ENCODE data around the gene GPAM. TPM values are rescaled to one million over a fixed set of nuclear protein-coding genes. Genes with fewer than 3 reads are reported as not detected.
A peak's percentile ranks its signal among the peaks of the same experiment; 100 is the strongest.

The GPAM gene
- total and polyA plus RNA-seq, 4 donors = 35.5 to 214 (median 147) TPM

DNA sequence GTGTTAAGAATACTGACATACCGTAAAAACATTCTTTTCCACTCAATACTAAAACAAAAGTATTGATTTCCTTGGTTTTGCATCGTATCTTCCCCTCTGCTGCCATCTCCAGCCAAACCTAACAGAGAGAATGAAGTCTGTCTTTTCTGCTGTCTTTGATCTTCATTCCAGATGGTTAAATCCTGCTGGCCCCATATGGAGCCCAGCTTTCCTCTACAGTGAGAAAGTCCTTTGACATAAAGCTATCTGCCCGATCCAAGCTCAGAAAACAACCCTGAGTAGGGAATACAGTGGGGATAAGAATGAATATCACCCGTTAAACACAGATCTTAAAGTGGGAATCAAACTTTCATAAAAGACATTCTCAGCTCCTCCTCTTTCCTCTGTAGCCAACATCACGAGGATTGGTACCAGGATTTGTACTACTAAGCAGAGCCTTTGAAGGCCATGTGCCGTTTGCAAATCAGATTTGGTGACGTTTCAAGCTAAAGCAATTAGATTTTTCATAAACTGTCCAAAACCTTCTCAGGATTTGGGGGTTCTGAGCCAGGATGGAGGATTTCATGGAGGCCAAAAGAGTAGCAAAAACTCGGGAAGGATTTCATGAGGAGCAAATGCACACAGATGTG, 30.8 kb upstream of the GPAM start:
- WGBS = 30% methylated on average over 8 of the region's 8 CpGs

DNA sequence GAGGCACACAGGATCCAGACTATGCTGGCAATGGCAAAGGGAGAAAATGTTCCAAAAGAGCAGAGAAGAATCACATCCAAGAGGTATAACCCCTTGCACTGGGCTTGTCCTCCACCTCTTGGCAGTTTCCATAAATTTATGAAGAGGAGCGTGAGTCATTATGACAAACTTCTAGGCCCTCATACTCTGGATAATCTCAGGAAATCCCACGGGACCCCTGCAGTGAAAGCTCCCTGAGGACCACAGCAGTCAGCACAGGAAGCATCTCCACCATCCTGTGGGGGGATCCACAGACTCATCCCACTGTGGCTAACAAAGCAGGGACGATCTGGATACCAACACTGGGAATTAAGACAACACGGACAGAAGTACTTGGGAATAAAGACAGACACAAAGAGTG, 30.3 kb upstream of the GPAM start:
- 25% methylated on average over 4 of the region's 4 CpGs for WGBS
- H3K4me1 ChIP-seq (ENCODE audit: control insufficient read depth in 4 of 4, insufficient read depth in 4 of 4, low read length in 3 of 4) = peaks cover 0 to 80% (median 58%) of the 10 kb centered on the region in 4 donors
- no peaks in the 10 kb centered on the region for H3K9me3 ChIP-seq (ENCODE audit: control insufficient read depth in 4 of 4, low read length in 3 of 4)
- DNase-seq (ENCODE audit: low spot score) = no peak
- H3K9ac ChIP-seq (ENCODE audit: low read depth in 1 of 2, low read length in 2 of 2) = peak overlapping the region; percentile 53 to 98
- TF ChIP-seq, protein P1, sequence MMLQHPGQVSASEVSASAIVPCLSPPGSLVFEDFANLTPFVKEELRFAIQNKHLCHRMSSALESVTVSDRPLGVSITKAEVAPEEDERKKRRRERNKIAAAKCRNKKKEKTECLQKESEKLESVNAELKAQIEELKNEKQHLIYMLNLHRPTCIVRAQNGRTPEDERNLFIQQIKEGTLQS (IDR thresholded peaks at IDR 0.05) = peak; percentile 13
- TF ChIP-seq JUND (IDR thresholded peaks at IDR 0.05) = no peak
- H3K4me3 ChIP-seq (ENCODE audit: low read depth in 1 of 3, low read length in 3 of 3) = peak overlapping the region; percentile 60 to 91 (median 82)
- H3K36me3 ChIP-seq (ENCODE audit: control insufficient read depth in 4 of 4, insufficient read depth in 3 of 4, low read depth in 1 of 4, low read length in 3 of 4) = peaks cover 0 to 4% (median 0%) of the 10 kb centered on the region in 4 donors
- no peaks in the 10 kb centered on the region for H3K27me3 ChIP-seq (ENCODE audit: control insufficient read depth in 4 of 4, insufficient read depth in 4 of 4, low read length in 3 of 4)
- peak overlapping the region; percentile 90 to 91 for H3K27ac ChIP-seq (ENCODE audit: low read depth in 1 of 2, low read length in 2 of 2)

More for the DNA sequence above, 30.8 kb upstream of the GPAM start:
- Histone ChIP-seq H3K4me3 (ENCODE audit: low read depth in 1 of 3, low read length in 3 of 3) (peak overlapping the region; percentile 60 to 91 (median 82)), H3K27me3 (ENCODE audit: control insufficient read depth in 4 of 4, insufficient read depth in 4 of 4, low read length in 3 of 4) (no peaks in the 10 kb centered on the region), H3K9me3 (ENCODE audit: control insufficient read depth in 4 of 4, low read length in 3 of 4) (no peaks in the 10 kb centered on the region), H3K27ac (ENCODE audit: low read depth in 1 of 2, low read length in 2 of 2) (peak overlapping the region; percentile 90 to 91), H3K9ac (ENCODE audit: low read depth in 1 of 2, low read length in 2 of 2) (peak overlapping the region; percentile 53 to 98), H3K36me3 (ENCODE audit: control insufficient read depth in 4 of 4, insufficient read depth in 3 of 4, low read depth in 1 of 4, low read length in 3 of 4) (peaks cover 0 to 4% (median 0%) of the 10 kb centered on the region in 4 donors), H3K4me1 (ENCODE audit: control insufficient read depth in 4 of 4, insufficient read depth in 4 of 4, low read length in 3 of 4) (peaks cover 4 to 82% (median 60%) of the 10 kb centered on the region in 4 donors)
- TF ChIP-seq GABPA (IDR thresholded peaks at IDR 0.05 in 1 of 2, conservative IDR thresholded peaks at IDR 0.05 in 1 of 2) = no peak
- TF ChIP-seq, protein P2, sequence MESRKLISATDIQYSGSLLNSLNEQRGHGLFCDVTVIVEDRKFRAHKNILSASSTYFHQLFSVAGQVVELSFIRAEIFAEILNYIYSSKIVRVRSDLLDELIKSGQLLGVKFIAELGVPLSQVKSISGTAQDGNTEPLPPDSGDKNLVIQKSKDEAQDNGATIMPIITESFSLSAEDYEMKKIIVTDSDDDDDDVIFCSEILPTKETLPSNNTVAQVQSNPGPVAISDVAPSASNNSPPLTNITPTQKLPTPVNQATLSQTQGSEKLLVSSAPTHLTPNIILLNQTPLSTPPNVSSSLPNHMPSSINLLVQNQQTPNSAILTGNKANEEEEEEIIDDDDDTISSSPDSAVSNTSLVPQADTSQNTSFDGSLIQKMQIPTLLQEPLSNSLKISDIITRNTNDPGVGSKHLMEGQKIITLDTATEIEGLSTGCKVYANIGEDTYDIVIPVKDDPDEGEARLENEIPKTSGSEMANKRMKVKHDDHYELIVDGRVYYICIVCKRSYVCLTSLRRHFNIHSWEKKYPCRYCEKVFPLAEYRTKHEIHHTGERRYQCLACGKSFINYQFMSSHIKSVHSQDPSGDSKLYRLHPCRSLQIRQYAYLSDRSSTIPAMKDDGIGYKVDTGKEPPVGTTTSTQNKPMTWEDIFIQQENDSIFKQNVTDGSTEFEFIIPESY (IDR thresholded peaks at IDR 0.05) = no peak
- no peak for TF ChIP-seq EGR1 (IDR thresholded peaks at IDR 0.05; ENCODE audit: low read depth in 2 of 2)
- no peak for TF ChIP-seq HNF4G (IDR thresholded peaks at IDR 0.05)
- TF ChIP-seq FOXA1 (IDR thresholded peaks at IDR 0.05) = no peak
- TF ChIP-seq, protein P3, sequence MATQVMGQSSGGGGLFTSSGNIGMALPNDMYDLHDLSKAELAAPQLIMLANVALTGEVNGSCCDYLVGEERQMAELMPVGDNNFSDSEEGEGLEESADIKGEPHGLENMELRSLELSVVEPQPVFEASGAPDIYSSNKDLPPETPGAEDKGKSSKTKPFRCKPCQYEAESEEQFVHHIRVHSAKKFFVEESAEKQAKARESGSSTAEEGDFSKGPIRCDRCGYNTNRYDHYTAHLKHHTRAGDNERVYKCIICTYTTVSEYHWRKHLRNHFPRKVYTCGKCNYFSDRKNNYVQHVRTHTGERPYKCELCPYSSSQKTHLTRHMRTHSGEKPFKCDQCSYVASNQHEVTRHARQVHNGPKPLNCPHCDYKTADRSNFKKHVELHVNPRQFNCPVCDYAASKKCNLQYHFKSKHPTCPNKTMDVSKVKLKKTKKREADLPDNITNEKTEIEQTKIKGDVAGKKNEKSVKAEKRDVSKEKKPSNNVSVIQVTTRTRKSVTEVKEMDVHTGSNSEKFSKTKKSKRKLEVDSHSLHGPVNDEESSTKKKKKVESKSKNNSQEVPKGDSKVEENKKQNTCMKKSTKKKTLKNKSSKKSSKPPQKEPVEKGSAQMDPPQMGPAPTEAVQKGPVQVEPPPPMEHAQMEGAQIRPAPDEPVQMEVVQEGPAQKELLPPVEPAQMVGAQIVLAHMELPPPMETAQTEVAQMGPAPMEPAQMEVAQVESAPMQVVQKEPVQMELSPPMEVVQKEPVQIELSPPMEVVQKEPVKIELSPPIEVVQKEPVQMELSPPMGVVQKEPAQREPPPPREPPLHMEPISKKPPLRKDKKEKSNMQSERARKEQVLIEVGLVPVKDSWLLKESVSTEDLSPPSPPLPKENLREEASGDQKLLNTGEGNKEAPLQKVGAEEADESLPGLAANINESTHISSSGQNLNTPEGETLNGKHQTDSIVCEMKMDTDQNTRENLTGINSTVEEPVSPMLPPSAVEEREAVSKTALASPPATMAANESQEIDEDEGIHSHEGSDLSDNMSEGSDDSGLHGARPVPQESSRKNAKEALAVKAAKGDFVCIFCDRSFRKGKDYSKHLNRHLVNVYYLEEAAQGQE (IDR thresholded peaks at IDR 0.05) = no peak
- no peak for TF ChIP-seq RXRA (IDR thresholded peaks at IDR 0.05)
- TF ChIP-seq YY1 (IDR thresholded peaks at IDR 0.05) = no peak
- no peak for TF ChIP-seq RAD21 (IDR thresholded peaks at IDR 0.05)
- no peak for DNase-seq (ENCODE audit: low spot score)

Data from liver (tissue), 9 donors.